ENCODE data around the gene AIRE.

The AIRE gene

DNA sequence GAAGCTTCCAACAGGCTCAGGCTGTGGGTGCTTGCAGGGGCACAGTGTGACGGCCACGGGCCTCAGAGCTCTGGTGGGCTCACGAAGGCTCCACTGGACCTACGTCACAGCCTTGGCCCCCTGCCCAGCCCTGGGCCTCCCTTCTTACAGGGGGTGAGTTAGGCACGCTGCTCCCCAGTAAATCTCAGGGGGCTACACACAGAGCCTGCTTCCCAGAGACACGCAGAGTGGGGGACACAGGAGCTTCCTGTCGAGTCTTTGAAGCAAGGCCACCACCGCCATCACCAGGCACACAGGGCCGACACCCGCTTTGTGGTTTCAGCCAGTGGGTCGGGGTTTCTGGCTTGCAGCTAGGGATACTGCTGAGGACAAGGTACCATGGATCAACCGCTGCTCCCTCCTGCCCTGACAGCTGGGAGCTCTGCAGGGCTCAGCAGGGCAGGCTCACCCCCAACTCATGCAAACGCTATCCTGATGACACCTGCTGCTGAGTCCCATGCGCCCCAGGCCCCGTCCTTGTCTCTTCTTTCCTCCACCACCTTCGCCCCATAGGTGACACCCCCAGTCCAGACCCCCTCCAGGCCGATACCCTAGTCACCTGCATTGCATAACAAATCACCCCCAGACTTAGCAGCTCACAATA lies 59.0 kb downstream of the AIRE start:
- no peak for TF ChIP-seq CTCF (IDR thresholded peaks at IDR 0.05; ENCODE audit: low read depth, low read length)
- no peak for DNase-seq (ENCODE audit: extremely low read depth, low read depth)

DNA sequence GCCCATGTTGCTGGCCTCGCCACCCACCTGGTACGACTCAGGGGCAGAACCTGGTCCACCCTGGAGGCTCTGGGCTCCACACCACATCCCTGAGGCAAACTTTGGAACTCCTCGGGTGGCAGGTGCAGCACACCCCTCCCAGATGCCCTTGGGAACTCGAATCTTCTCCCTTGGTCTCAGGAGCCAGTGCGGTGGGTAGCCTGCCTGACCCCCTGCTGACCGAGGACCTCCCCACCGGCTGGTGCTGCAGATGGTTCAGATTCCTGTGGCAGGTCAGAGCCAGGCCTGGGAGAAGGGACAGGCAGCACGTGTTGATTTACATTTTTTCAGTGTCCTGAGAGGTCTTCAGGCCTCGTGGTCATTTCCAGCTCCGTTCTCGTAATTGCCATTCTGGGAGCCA lies 59.8 kb downstream of the AIRE start:
- TF ChIP-seq CTCF (IDR thresholded peaks at IDR 0.05; ENCODE audit: low read depth, low read length) = no peak
- no peak for DNase-seq (ENCODE audit: extremely low read depth, low read depth)

GRCh38 chr21:44347911-44348451 lies 62.3 kb downstream of the AIRE start:
- no peak for DNase-seq (ENCODE audit: extremely low read depth, low read depth)

More at GRCh38 chr21:44347911-44348451, 62.3 kb downstream of the AIRE start:
- TF ChIP-seq CTCF (IDR thresholded peaks at IDR 0.05; ENCODE audit: low read depth, low read length) = no peak

Data from AG09319 (cell line).